NCI-H524 (cell line): ENCODE measurements around the gene SELENOF.
"Not testable (repeated sequence)": the region's sequence is repeated elsewhere in the genome, so short reads cannot be mapped to it uniquely, and the experiment has no call there.

Source experiments
- DNase-seq, 2 experiments: peaks; one replicate each; lab custom pipeline; 2025; lab: John Stamatoyannopoulos, UW

Gene SELENOF

GRCh38 chr1:86856196-86856595 lies 57.7 kb downstream of the SELENOF start:
- DNase-seq: no peak

DNA sequence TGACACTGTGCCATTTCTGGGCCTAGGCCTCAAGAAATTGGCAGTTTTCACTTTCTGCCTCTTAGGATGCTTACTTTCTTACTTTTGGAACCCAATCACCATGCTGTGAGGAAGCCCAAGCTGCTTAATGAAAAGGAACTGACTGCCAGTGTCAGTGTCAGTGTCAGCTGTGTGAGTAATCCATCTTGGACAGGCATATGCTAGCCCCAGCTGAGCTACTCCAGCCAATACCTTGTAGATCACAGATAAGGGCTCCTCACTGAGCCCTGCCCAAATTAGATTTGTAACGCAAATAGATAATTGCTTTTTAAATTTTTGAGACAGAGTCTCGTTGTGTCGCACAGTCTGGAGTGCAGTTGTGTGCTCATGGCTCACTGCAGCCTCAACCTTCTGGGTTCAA lies 59.6 kb downstream of the SELENOF start:
- peak in 1 of 2 experiments; percentile 36 for DNase-seq

- no peak for DNase-seq
These were observed 61.0 kb downstream of the SELENOF start for GRCh38 chr1:86852782-86853408.

- DNase-seq: no peak
These were observed 61.6 kb downstream of the SELENOF start for GRCh38 chr1:86852289-86852688.

- peak; percentile 43 to 75 for DNase-seq
These were observed 64.2 kb downstream of the SELENOF start for GRCh38 chr1:86849756-86850155.

- DNase-seq: no peak
These were observed 65.3 kb downstream of the SELENOF start for GRCh38 chr1:86848654-86849053.

DNA sequence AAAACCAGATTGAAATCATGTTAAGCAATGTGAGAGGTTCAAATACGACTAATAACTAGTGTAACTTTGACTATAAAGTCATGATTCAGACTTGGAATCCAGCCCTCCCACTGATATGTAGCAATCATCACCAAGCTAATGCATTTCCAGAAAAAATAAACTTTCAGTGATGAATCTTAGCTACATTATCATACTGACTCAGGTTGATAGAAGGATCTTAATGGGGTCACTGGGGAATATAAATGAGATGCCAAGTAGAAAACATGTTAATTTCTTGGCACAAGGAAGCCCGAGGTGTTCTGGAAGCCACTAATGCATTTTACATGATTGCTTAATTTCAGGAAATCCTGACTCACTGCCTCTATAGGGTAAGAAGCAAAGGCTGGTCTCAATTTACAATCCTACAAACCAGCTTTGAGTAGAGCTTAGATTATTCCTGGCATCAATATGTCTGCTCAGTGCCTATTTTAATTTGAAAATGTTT lies 67.7 kb downstream of the SELENOF start:
- DNase-seq: no peak

DNA sequence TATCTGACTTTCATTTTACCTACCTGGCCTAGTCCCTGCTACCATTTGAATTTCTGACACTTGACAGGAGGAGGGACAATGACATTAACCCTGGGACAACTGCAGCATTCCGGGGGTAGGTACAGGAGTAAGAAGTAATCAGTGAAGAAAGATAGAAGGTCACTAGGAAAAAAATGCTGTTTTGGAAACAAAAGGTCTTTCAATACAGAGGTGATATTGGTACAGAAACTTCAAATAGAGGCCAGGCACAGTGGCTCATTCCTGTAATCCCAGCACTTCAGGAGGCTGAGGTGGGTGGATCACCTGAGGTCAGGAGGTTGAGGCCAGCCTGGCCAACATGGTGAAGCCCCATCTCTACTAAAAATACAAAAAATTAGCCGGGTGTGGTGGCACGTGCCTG lies 68.4 kb downstream of the SELENOF start:
- DNase-seq: no peak

DNA sequence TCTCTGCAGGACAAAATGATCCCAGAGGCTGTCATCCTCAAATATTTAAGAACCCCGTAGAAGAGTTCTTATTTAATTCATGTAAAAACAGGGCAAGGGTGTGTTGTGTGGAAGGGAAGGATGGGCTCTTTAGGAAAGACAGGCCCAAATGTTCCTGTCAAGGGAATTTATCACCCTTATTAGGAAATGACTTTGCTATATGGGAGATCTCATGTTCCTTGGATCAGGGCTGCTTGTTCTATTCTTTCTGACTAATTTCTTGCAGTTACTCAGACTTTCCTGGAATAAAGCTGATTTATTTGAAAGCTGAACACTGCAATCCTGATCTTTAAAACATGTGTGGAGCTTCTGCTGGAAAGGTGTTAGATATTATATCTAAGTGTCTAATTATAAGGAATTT lies 72.8 kb downstream of the SELENOF start:
- no peak for DNase-seq

DNA sequence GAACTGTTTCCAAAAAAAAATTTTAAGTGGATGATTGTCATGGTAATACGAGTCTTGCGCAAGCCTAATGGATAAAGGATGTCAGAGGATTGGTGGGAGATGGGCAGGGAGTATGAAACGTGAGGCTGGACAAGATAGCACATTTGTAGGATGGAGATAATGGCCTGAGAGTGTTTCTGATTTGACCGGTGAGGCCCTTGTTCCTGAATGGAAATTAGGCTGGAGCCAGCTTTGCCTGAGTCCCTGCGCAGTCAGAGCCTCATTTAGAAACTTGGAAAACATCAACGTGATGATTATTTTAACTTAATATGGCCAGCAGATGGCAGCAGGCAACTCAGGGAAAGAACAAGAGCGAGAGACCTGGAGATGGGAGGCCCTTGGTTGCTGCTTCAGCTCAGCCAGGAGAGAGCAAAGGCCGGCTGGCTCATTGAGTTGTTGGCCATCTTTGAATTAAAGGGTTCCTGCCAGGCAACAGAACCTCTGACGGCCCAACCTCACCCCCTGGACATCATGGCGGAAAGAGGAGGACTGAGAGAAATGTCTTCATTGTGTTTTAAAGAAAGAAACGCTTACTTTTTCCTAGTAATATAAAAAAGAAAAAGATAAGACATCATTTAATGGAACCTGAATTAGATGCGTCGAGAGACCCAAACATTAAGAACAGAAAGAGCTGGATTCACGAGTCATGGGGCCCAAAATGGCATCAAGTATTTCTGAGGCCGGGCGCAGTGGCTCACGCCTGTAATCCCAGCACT lies 80.3 kb downstream of the SELENOF start:
- peak; percentile 51 to 85 for DNase-seq

GRCh38 chr1:86832433-86832832 lies 81.5 kb downstream of the SELENOF start:
- no peak for DNase-seq

GRCh38 chr1:86829321-86829720 lies 84.6 kb downstream of the SELENOF start:
- DNase-seq: no peak

GRCh38 chr1:86828024-86828423 lies 85.9 kb downstream of the SELENOF start:
- no peak for DNase-seq

GRCh38 chr1:86826856-86827255 lies 87.1 kb downstream of the SELENOF start:
- no peak for DNase-seq

DNA sequence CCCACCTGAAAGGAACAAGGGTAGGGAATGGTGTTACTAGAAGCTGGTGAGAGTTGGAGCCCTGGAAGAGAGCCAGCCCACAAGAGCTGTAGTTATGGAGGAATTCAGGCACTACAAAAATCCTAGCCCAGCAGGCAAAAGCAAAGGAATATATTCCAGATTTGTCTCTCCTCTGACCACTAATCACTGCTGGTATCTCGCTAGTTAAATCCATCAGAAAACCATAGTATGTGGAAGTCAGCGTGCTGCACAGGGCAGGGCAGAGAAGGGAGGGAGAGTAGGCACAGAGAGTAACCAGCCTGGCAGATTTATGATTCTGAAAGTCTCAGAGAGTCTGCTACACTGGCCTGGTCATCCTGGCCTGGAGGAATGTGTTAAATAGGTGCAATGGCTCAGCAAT lies 88.6 kb downstream of the SELENOF start:
- DNase-seq: no peak

DNA sequence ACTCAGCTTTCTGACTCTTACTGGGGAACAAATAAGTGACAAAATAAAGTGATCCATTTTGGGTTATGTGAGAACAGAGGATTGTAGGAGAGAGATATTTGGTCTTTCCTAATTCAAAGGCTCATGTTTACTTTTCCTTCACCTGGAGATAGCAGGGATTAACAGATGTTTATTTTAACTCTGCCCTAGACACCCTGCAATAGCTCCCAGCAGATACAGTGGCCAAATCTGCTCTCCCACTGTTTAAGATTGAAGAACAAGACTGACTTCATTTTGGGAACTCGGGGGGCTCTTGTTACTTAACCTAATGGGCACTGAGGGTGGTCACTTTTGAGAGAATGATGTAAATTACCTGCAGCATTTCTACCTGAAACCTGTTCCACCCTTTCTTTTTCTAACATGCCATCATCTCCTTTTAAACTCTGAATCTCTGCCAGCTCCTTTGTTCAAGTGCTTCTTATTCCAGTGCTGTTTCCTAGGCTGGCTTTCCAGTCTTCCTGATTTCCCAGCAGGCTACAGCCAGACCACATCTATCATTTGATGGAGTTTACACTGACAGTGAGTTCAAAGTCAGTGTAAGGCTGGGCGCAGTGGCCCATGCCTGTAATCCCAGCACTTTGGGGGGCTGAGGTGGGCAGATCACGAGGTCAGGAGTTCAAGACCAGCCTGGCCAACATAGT lies 90.0 kb downstream of the SELENOF start:
- DNase-seq: no peak

DNA sequence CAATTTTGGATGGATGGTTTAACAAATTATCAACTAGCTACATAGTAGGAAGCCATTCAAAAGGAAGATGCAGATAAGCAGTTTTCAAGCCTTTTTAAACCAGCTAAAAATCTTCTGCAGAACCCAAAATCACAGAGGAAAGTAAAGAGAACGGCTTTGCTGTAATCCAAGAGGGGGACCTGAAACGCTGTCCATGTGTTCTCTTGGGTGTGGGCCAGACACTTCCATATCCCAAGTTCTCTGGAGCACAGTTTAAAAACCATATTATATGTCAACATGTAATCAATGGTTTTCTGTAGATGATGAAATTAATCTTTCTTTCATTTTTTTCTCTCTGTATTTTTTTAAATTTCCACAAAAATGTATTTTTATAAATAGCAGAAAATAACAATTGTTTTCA lies 90.5 kb downstream of the SELENOF start:
- DNase-seq: peak in 1 of 2 experiments; percentile 32

GRCh38 chr1:86822459-86822858 lies 91.5 kb downstream of the SELENOF start:
- DNase-seq: no peak

DNA sequence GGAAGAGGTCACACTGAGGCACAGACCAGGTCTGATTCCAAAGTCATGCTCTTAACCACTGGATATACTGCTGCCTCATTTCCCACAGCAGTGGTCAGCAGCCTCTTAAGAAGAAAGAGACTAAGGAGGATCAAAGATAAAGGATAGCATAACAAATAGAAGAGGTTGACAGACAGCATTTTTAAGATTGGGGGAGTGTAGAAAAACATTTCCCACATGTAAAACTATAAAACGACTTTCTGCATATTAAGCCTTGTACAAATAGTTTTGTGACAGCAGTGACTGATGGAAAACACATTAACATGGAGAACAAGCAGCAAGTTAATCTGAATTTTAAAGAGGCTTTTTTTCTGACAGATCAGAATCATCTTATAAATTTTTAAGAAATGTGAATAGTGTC lies 92.0 kb downstream of the SELENOF start:
- no peak for DNase-seq

- DNase-seq: not testable (repeated sequence)
These were observed 94.0 kb downstream of the SELENOF start for GRCh38 chr1:86819970-86820369.

DNA sequence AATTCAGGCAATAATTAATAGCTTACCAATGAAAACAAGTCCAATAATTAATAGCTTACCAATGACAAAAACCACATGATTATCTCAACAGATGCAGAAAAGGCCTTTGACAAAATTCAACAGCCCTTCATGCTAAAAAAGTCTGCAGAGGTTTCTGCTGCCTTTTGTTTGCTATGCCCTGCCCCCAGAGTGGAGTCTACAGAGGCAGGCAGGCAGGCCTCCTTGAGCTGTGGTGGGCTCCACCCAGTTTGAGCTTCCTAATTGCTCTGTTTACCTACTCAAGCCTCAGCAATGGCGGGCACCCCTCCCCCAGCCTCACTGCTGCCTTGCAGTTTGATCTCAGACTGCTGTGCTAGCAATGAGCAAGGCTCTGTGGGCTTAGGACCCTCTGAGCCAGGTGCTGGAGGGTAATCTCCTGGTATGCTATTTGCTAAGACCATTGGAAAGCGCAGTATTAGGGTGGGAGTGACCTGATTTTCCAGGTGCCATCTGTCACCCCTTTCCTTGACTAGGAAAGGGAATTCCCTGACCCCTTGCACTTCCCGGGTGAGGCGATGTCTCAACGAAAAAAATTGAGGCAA lies 96.6 kb downstream of the SELENOF start:
- DNase-seq: peak; percentile 48 to 73

GRCh38 chr1:86814118-86814517 lies 99.8 kb downstream of the SELENOF start:
- not testable (repeated sequence) for DNase-seq
